Mononuclear cell (primary cell): ENCODE data around the gene ZIC4. TPM values are rescaled to one million over a fixed set of nuclear protein-coding genes. Genes with fewer than 3 reads are reported as not detected.

ENCODE experiments used
- H3K27me3 ChIP-seq: 2 replicates; pipeline ENCODE4 v1.6.0; 2011; ENCODE audit warnings: low read length, control low read depth; ENCODE audit not compliant: insufficient read depth
- H3K4me1 ChIP-seq: 2 replicates; pipeline ENCODE4 v1.5.1; 2011; ENCODE audit warnings: mild to moderate bottlenecking, low read length, control low read depth; ENCODE audit not compliant: insufficient read depth
- H3K4me3 ChIP-seq: 2 replicates; pipeline ENCODE4 v1.5.1; 2011; ENCODE audit warnings: mild to moderate bottlenecking, low read length, moderate library complexity
- H3K9me3 ChIP-seq: 2 replicates; pipeline ENCODE4 v1.5.1; 2011; ENCODE audit warnings: low read depth, mild to moderate bottlenecking, control low read depth, low read length
- total RNA-seq: library from RNA; depleted of rRNA; stranded (reverse); fragments of >200 nt; gene quantifications from one replicate; pipeline ENCODE4 v1.2.3, GENCODE V29; 2012

The ZIC4 gene
- total RNA-seq, 1 donor: not detected

GRCh38 chr3:147380387-147380951 is 25.9 kb downstream of the ZIC4 start:
- Histone ChIP-seq H3K27me3 (peaks cover 98% of the 10 kb centered on the region), H3K4me3 (no peak overlapping the region), H3K4me1 (no peaks in the 10 kb centered on the region), H3K9me3 (no peaks in the 10 kb centered on the region)

GRCh38 chr3:147379651-147380050 is 26.7 kb downstream of the ZIC4 start:
- Histone ChIP-seq H3K4me3 (no peak overlapping the region), H3K27me3 (peaks cover 97% of the 10 kb centered on the region), H3K9me3 (no peaks in the 10 kb centered on the region), H3K4me1 (no peaks in the 10 kb centered on the region)

- Histone ChIP-seq H3K9me3 (no peaks in the 10 kb centered on the region), H3K27me3 (peaks cover 93% of the 10 kb centered on the region), H3K4me1 (no peaks in the 10 kb centered on the region), H3K4me3 (no peak overlapping the region)
Measured at GRCh38 chr3:147377412-147378367, 28.7 kb downstream of the ZIC4 start.

- Histone ChIP-seq H3K4me1 (no peaks in the 10 kb centered on the region), H3K9me3 (no peaks in the 10 kb centered on the region), H3K27me3 (peaks cover 91% of the 10 kb centered on the region), H3K4me3 (no peak overlapping the region)
Measured at GRCh38 chr3:147373301-147373700, 33.0 kb downstream of the ZIC4 start.

GRCh38 chr3:147372525-147373027 is 33.8 kb downstream of the ZIC4 start:
- Histone ChIP-seq H3K9me3 (no peaks in the 10 kb centered on the region), H3K4me3 (no peak overlapping the region), H3K4me1 (no peaks in the 10 kb centered on the region), H3K27me3 (peaks cover 91% of the 10 kb centered on the region)

GRCh38 chr3:147371771-147372340 is 34.5 kb downstream of the ZIC4 start:
- no peak overlapping the region for H3K4me3 ChIP-seq
- H3K27me3 ChIP-seq: peaks cover 91% of the 10 kb centered on the region
- no peaks in the 10 kb centered on the region for H3K4me1 ChIP-seq
- H3K9me3 ChIP-seq: no peaks in the 10 kb centered on the region

GRCh38 chr3:147371140-147371539 is 35.2 kb downstream of the ZIC4 start:
- no peaks in the 10 kb centered on the region for H3K9me3 ChIP-seq
- H3K4me3 ChIP-seq: no peak overlapping the region
- peaks cover 89% of the 10 kb centered on the region for H3K27me3 ChIP-seq
- no peaks in the 10 kb centered on the region for H3K4me1 ChIP-seq

- no peaks in the 10 kb centered on the region for H3K9me3 ChIP-seq
- no peaks in the 10 kb centered on the region for H3K4me1 ChIP-seq
- H3K4me3 ChIP-seq: no peak overlapping the region
- peaks cover 81% of the 10 kb centered on the region for H3K27me3 ChIP-seq
Measured at GRCh38 chr3:147370349-147370748, 36.0 kb downstream of the ZIC4 start.

GRCh38 chr3:147369661-147370123 is 36.7 kb downstream of the ZIC4 start:
- Histone ChIP-seq H3K27me3 (peaks cover 75% of the 10 kb centered on the region), H3K4me1 (no peaks in the 10 kb centered on the region), H3K9me3 (no peaks in the 10 kb centered on the region), H3K4me3 (no peak overlapping the region)

- Histone ChIP-seq H3K4me1 (no peaks in the 10 kb centered on the region), H3K4me3 (no peak overlapping the region), H3K27me3 (peaks cover 75% of the 10 kb centered on the region), H3K9me3 (no peaks in the 10 kb centered on the region)
Measured at GRCh38 chr3:147369231-147369630, 37.1 kb downstream of the ZIC4 start.

GRCh38 chr3:147368561-147369221 is 37.7 kb downstream of the ZIC4 start:
- Histone ChIP-seq H3K27me3 (peaks cover 70% of the 10 kb centered on the region), H3K4me3 (no peak overlapping the region), H3K9me3 (no peaks in the 10 kb centered on the region), H3K4me1 (no peaks in the 10 kb centered on the region)

- Histone ChIP-seq H3K27me3 (peaks cover 65% of the 10 kb centered on the region), H3K4me3 (no peak overlapping the region), H3K9me3 (no peaks in the 10 kb centered on the region)
Measured at GRCh38 chr3:147368151-147368550, 38.2 kb downstream of the ZIC4 start.

GRCh38 chr3:147367676-147368075 is 38.7 kb downstream of the ZIC4 start:
- no peak overlapping the region for H3K4me3 ChIP-seq
- H3K27me3 ChIP-seq: peaks cover 65% of the 10 kb centered on the region
- H3K4me1 ChIP-seq: no peaks in the 10 kb centered on the region
- H3K9me3 ChIP-seq: no peaks in the 10 kb centered on the region

More at GRCh38 chr3:147368151-147368550, 38.2 kb downstream of the ZIC4 start:
- no peaks in the 10 kb centered on the region for H3K4me1 ChIP-seq

- Histone ChIP-seq H3K9me3 (no peaks in the 10 kb centered on the region), H3K27me3 (peaks cover 64% of the 10 kb centered on the region), H3K4me3 (no peak overlapping the region), H3K4me1 (no peaks in the 10 kb centered on the region)
Measured at GRCh38 chr3:147365196-147366115, 40.9 kb downstream of the ZIC4 start.
